SK-N-SH (cell line): Measurements from ENCODE around the gene DTX3. TPM values are rescaled to one million over a fixed set of nuclear protein-coding genes. Genes with fewer than 3 reads are reported as not detected.

Experiments used
- CTCF ChIA-PET: fragments of 300-600, 350-600 bp; formaldehyde crosslinking; extraction: SDS; loops from one replicate; lab custom pipeline; 2021; lab: Yijun Ruan, JAX
- POLR2A ChIA-PET: fragments of 350-600 bp; sonication (Branson Sonifier 250); formaldehyde crosslinking; extraction: SDS; loops from one replicate; lab custom pipeline; 2020; ENCODE audit warnings: antibody characterized with exemption, inconsistent platforms; lab: Yijun Ruan, JAX
- DNase-seq: peaks from one replicate; pipeline ENCODE4 v3.0.0; 2012
- H2AFZ ChIP-seq: fragments of 200-600 bp; sonication (generic); 2 replicates; pipeline ENCODE4 v1.8.1; 2016; ENCODE audit warnings: antibody characterized with exemption, mild to moderate bottlenecking, low read depth
- H3F3A ChIP-seq: fragments of 200-600 bp; sonication (generic); replicated peaks from 2 replicates; pipeline ENCODE3; 2016; ENCODE audit warnings: antibody characterized with exemption, mild to moderate bottlenecking; ENCODE audit not compliant: insufficient read depth
- H3K27ac ChIP-seq, 2 experiments: fragments of 200-500 bp in 1 of 2; fragments of 200-600 bp in 1 of 2; sonication (Bioruptor generic) in 1 of 2; sonication (generic), shearing (Covaris generic) in 1 of 2; 2 replicates each; pipeline versions ENCODE4 v1.5.1 to v1.6.1; 2014 to 2016; ENCODE audit warnings: low read depth in 2 of 2, inconsistent platforms in 1 of 2, low read length in 1 of 2, mild to moderate bottlenecking in 1 of 2, mixed read lengths in 1 of 2
- H3K27me3 ChIP-seq: fragments of 200-600 bp; sonication (generic), shearing (Covaris generic); 2 replicates; pipeline ENCODE4 v1.6.1; 2016; ENCODE audit warnings: mixed run types; ENCODE audit not compliant: insufficient read depth
- H3K36me3 ChIP-seq, 2 experiments: fragments of 200-500 bp in 1 of 2; fragments of 200-600 bp in 1 of 2; sonication (Bioruptor generic) in 1 of 2; sonication (generic) in 1 of 2; replicated peaks in 1 of 2; 2 replicates each; pipeline versions ENCODE3 to v1.5.1; 2014 to 2016; ENCODE audit warnings: low read length in 1 of 2, mild to moderate bottlenecking in 1 of 2; ENCODE audit not compliant: insufficient read depth in 2 of 2, control insufficient read depth in 1 of 2
- H3K4me1 ChIP-seq, 2 experiments: fragments of 200-500 bp in 1 of 2; fragments of 200-600 bp in 1 of 2; sonication (Bioruptor generic) in 1 of 2; sonication (generic), shearing (Covaris generic) in 1 of 2; 2 replicates each; pipeline versions ENCODE4 v1.5.1 to v1.6.1; 2014 to 2016; ENCODE audit warnings: low read depth in 1 of 2, low read length in 1 of 2, mixed run types in 1 of 2; ENCODE audit not compliant: insufficient read depth in 2 of 2, control insufficient read depth in 1 of 2
- H3K4me2 ChIP-seq: fragments of 200-600 bp; sonication (generic), shearing (Covaris generic); 2 replicates; pipeline ENCODE4 v1.6.1; 2017; ENCODE audit warnings: mixed run types
- H3K4me3 ChIP-seq, 2 experiments: fragments of 200-500 bp in 1 of 2; fragments of 200-600 bp in 1 of 2; sonication (Bioruptor generic) in 1 of 2; sonication (generic), shearing (Covaris generic) in 1 of 2; 2 replicates each; pipeline versions ENCODE4 v1.5.1 to v1.8.1; 2014 to 2016; ENCODE audit warnings: low read depth in 2 of 2, inconsistent platforms in 1 of 2, low read length in 1 of 2, mild to moderate bottlenecking in 1 of 2, mixed read lengths in 1 of 2, moderate library complexity in 1 of 2
- H3K79me2 ChIP-seq: fragments of 200-600 bp; sonication (generic); 2 replicates; pipeline ENCODE4 v1.8.1; 2017; ENCODE audit warnings: mild to moderate bottlenecking; ENCODE audit not compliant: insufficient read depth
- H3K9ac ChIP-seq: fragments of 200-600 bp; sonication (generic); 2 replicates; pipeline ENCODE4 v1.6.1; 2017; ENCODE audit warnings: mixed run types
- H3K9me2 ChIP-seq: fragments of 200-600 bp; sonication (generic); 2 replicates; pipeline ENCODE4 v1.6.1; 2017; ENCODE audit warnings: mixed run types
- H3K9me3 ChIP-seq: fragments of 200-600 bp; sonication (generic); 2 replicates; pipeline ENCODE4 v1.6.1; 2017; ENCODE audit warnings: mixed run types, mild to moderate bottlenecking, moderate library complexity
- H4K20me1 ChIP-seq: fragments of 200-600 bp; sonication (generic); 2 replicates; pipeline ENCODE4 v1.6.1; 2017; ENCODE audit warnings: mild to moderate bottlenecking, mixed run types; ENCODE audit not compliant: insufficient read depth
- CHD2 ChIP-seq: fragments of 150-350 bp; IDR thresholded peaks from 2 replicates; pipeline ENCODE4 v1.6.1; 2018; ENCODE audit warnings: low read length; ENCODE audit not compliant: partially characterized antibody
- ELF1 ChIP-seq: IDR thresholded peaks from 2 replicates; pipeline ENCODE4 v1.4.0; 2012
- FOXJ3 ChIP-seq: sonication (generic); formaldehyde crosslinking; IDR thresholded peaks from 2 replicates; pipeline ENCODE4 v1.5.1; 2020; ENCODE audit warnings: mild to moderate bottlenecking, missing genetic modification reagents
- FOXM1 ChIP-seq: IDR thresholded peaks from 2 replicates; pipeline ENCODE4 v1.4.0; 2012; ENCODE audit warnings: low read depth, mild to moderate bottlenecking
- GABPA ChIP-seq: IDR thresholded peaks from 2 replicates; pipeline ENCODE4 v1.4.0; 2012; ENCODE audit warnings: low read depth, mild to moderate bottlenecking
- JUND ChIP-seq: IDR thresholded peaks from 2 replicates; pipeline ENCODE4 v1.4.0; 2012
- MXI1 ChIP-seq: IDR thresholded peaks from 2 replicates; pipeline ENCODE4 v1.6.1; 2012; ENCODE audit warnings: mild to moderate bottlenecking, low read depth, low read length, improper control_type of control experiment
- NRF1 ChIP-seq: IDR thresholded peaks from 2 replicates; pipeline ENCODE4 v1.6.1; 2012; ENCODE audit warnings: low read depth, mild to moderate bottlenecking, low read length
- REST ChIP-seq: IDR thresholded peaks from 2 replicates; pipeline ENCODE4 v1.6.1; 2012; ENCODE audit warnings: mild to moderate bottlenecking, low read depth, low read length, moderate library complexity
- SMC3 ChIP-seq: IDR thresholded peaks from 2 replicates; pipeline ENCODE4 v1.6.1; 2012; ENCODE audit warnings: low read depth, low read length, improper control_type of control experiment
- TAF1 ChIP-seq: IDR thresholded peaks from 2 replicates; pipeline ENCODE4 v1.6.1; 2012; ENCODE audit warnings: low read depth, mild to moderate bottlenecking, low read length, moderate library complexity, borderline replicate concordance
- USF2 ChIP-seq: fragments of 150-350 bp; IDR thresholded peaks from 2 replicates; pipeline ENCODE4 v1.6.1; 2017; ENCODE audit warnings: antibody characterized with exemption, low read length, low read depth, borderline replicate concordance
- WGBS: methylation state at CpG from one replicate; pipeline ENCODE4 v1.1.6; 2017; ENCODE audit warnings: low lambda C conversion rate; 5-methylcytosine and 5-hydroxymethylcytosine counted together
- polyA plus RNA-seq, 3 experiments: library from polyadenylated mRNA; depleted of rRNA; stranded (reverse); fragments of >200 nt; gene quantifications; 2 replicates each; pipeline ENCODE4 v1.2.3, GENCODE V29; 2012
- TF ChIP-seq, protein P1 (sequence below): IDR thresholded peaks from 2 replicates; pipeline ENCODE4; 2012
- TF ChIP-seq, protein P2 (sequence below): fragments of 150-350 bp; IDR thresholded peaks from 2 replicates; pipeline ENCODE4 v1.6.1; 2016; ENCODE audit warnings: mild to moderate bottlenecking, low read depth, low read length
- TF ChIP-seq, protein P3 (sequence below): IDR thresholded peaks from 2 replicates; pipeline ENCODE4 v1.4.0; 2012; ENCODE audit warnings: low read depth, borderline replicate concordance

Gene DTX3
- polyA plus RNA-seq, 1 of the 3 experiments (the other 2 are of a cell fraction) = 61.2 TPM

DNA sequence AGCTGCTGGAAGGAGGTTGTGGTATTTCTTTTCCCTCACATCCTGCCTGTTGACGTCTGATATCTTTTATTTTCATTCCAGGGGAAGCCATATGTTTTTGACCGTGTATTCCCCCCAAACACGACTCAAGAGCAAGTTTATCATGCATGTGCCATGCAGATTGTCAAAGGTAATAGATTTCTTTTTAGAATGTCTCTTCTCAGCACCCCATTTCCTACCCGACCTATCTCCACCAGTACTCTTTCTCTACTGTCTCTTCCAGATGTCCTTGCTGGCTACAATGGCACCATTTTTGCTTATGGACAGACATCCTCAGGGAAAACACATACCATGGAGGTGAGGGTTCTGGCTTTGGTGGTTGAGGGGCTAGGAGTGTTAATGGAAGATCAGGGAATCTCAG lies 41.3 kb upstream of the DTX3 start:
- Histone ChIP-seq H3K27ac (no peak overlapping the region), H3F3A (no peaks in the 10 kb centered on the region), H3K4me3 (no peak overlapping the region), H3K27me3 (no peaks in the 10 kb centered on the region), H3K4me2 (no peak overlapping the region), H3K79me2 (peaks cover 5% of the 10 kb centered on the region; the same call in 1 of the 2 replicates), H3K9me2 (no peaks in the 10 kb centered on the region), H3K36me3 (peaks cover 6 to 15% of the 10 kb centered on the region in 2 experiments), H3K9ac (no peak overlapping the region), H4K20me1 (no peaks in the 10 kb centered on the region), H3K9me3 (no peaks in the 10 kb centered on the region), H3K4me1 (0 out of 4 replicates have a peak, but pooled peaks cover 0 to 4% of the 10 kb centered on the region in 2 experiments), H2AFZ (no peak overlapping the region)
- 84% methylated on average over 4 of the region's 4 CpGs for WGBS
- TF ChIP-seq MXI1 = no peak
- no peak for TF ChIP-seq GABPA
- no peak for TF ChIP-seq SMC3
- no peak for TF ChIP-seq TAF1
- TF ChIP-seq, protein P1, sequence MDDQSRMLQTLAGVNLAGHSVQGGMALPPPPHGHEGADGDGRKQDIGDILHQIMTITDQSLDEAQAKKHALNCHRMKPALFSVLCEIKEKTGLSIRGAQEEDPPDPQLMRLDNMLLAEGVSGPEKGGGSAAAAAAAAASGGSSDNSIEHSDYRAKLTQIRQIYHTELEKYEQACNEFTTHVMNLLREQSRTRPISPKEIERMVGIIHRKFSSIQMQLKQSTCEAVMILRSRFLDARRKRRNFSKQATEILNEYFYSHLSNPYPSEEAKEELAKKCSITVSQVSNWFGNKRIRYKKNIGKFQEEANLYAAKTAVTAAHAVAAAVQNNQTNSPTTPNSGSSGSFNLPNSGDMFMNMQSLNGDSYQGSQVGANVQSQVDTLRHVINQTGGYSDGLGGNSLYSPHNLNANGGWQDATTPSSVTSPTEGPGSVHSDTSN = no peak
- no peak for TF ChIP-seq FOXJ3 (CRISPR knock-in tag)
- TF ChIP-seq NRF1 = no peak
- TF ChIP-seq ELF1 = no peak
- POLR2A ChIA-PET = no interaction called here
- no peak for DNase-seq
- CTCF ChIA-PET = interaction anchor here (3.8 to 7.3 kb wide), 2 partner anchors 20 to 69 kb away, joined by 14 to 46 read pairs; partner anchors contain the start of gene B4GALNT1

- no peak overlapping the region for H3K27ac ChIP-seq
- no peaks in the 10 kb centered on the region for H3K9me2 ChIP-seq
- WGBS = 73% methylated on average over 7 of the region's 7 CpGs
- H3K4me1 ChIP-seq = 0 out of 4 replicates have a peak, but pooled peaks cover 0 to 4% of the 10 kb centered on the region in 2 experiments
- H2AFZ ChIP-seq = no peak overlapping the region
- ChIA-PET CTCF (interaction anchor here (1.0 to 7.3 kb wide), 3 partner anchors 11 to 68 kb away, joined by 4 to 46 read pairs (median 14); partner anchors contain the start of gene B4GALNT1), POLR2A (no interaction called here)
- H3K4me2 ChIP-seq = no peak overlapping the region
- DNase-seq = no peak
- H3F3A ChIP-seq = no peaks in the 10 kb centered on the region
- no peaks in the 10 kb centered on the region for H3K27me3 ChIP-seq
- H3K9me3 ChIP-seq = no peaks in the 10 kb centered on the region
- no peak overlapping the region for H3K9ac ChIP-seq
- H3K4me3 ChIP-seq = no peak overlapping the region
- no peak for TF ChIP-seq JUND
- TF ChIP-seq, protein P2, sequence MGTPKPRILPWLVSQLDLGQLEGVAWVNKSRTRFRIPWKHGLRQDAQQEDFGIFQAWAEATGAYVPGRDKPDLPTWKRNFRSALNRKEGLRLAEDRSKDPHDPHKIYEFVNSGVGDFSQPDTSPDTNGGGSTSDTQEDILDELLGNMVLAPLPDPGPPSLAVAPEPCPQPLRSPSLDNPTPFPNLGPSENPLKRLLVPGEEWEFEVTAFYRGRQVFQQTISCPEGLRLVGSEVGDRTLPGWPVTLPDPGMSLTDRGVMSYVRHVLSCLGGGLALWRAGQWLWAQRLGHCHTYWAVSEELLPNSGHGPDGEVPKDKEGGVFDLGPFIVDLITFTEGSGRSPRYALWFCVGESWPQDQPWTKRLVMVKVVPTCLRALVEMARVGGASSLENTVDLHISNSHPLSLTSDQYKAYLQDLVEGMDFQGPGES = no peak
- no peak for TF ChIP-seq FOXJ3 (CRISPR knock-in tag)
- no peak for TF ChIP-seq FOXM1
- TF ChIP-seq SMC3 = no peak
- no peak for TF ChIP-seq REST
- TF ChIP-seq, protein P3, sequence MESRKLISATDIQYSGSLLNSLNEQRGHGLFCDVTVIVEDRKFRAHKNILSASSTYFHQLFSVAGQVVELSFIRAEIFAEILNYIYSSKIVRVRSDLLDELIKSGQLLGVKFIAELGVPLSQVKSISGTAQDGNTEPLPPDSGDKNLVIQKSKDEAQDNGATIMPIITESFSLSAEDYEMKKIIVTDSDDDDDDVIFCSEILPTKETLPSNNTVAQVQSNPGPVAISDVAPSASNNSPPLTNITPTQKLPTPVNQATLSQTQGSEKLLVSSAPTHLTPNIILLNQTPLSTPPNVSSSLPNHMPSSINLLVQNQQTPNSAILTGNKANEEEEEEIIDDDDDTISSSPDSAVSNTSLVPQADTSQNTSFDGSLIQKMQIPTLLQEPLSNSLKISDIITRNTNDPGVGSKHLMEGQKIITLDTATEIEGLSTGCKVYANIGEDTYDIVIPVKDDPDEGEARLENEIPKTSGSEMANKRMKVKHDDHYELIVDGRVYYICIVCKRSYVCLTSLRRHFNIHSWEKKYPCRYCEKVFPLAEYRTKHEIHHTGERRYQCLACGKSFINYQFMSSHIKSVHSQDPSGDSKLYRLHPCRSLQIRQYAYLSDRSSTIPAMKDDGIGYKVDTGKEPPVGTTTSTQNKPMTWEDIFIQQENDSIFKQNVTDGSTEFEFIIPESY = no peak
- no peak for TF ChIP-seq USF2
- no peak for TF ChIP-seq CHD2
- no peaks in the 10 kb centered on the region for H4K20me1 ChIP-seq
- H3K79me2 ChIP-seq = no peaks in the 10 kb centered on the region
- peaks cover 9 to 21% of the 10 kb centered on the region in 2 experiments for H3K36me3 ChIP-seq
Measured at GRCh38 chr12:57564178-57564740, 40.4 kb upstream of the DTX3 start.
